Heart left ventricle (tissue), 16 donors: Measurements from ENCODE around the gene RHO. TPM values are rescaled to one million over a fixed set of nuclear protein-coding genes. Genes with fewer than 3 reads are reported as not detected.
"Not testable (repeated sequence)": the region's sequence is repeated elsewhere in the genome, so short reads cannot be mapped to it uniquely, and the experiment has no call there.

Experiments
- ATAC-seq, 4 donors: fragments of 200-7000 bp; cut with Tn5 transposase; one replicate each; pipeline ENCODE4 v1.9.1; 2020 to 2022; ENCODE audit warnings: moderate library complexity in 4 of 4, mild to moderate bottlenecking in 3 of 4, moderate number of reproducible peaks in 1 of 4
- DNase-seq, 5 donors: peaks; one replicate each; pipeline ENCODE4 v3.0.0-alpha.2; 2020
- H3K27ac ChIP-seq, 12 donors: fragments of 200-600 bp; sonication (generic) in 4 of 12; one replicate each; pipeline versions ENCODE4 v1.5.0 to v1.8.0; 2016 to 2022; ENCODE audit warnings: mild to moderate bottlenecking in 2 of 12
- H3K27me3 ChIP-seq, 9 donors: fragments of 200-600 bp; sonication (generic) in 2 of 9; one replicate each; pipeline versions ENCODE4 v1.5.1 to v1.8.0; 2016 to 2022; ENCODE audit warnings: mild to moderate bottlenecking in 3 of 9
- H3K36me3 ChIP-seq, 9 donors: fragments of 200-600 bp; sonication (generic) in 2 of 9; one replicate each; pipeline versions ENCODE4 v1.5.0 to v1.8.0; 2018 to 2022; ENCODE audit warnings: mild to moderate bottlenecking in 2 of 9
- H3K4me1 ChIP-seq, 12 donors: fragments of 200-600 bp; sonication (generic) in 4 of 12; one replicate each; pipeline versions ENCODE4 v1.5.0 to v1.8.0; 2016 to 2022; ENCODE audit warnings: mild to moderate bottlenecking in 3 of 12
- H3K4me3 ChIP-seq, 12 donors: fragments of 200-600 bp; sonication (generic) in 4 of 12; one replicate each; pipeline versions ENCODE4 v1.5.0 to v1.8.0; 2017 to 2022; ENCODE audit warnings: mild to moderate bottlenecking in 9 of 12, moderate library complexity in 4 of 12
- H3K9me3 ChIP-seq, 12 donors: fragments of 200-600 bp; sonication (generic) in 4 of 12; one replicate each; pipeline versions ENCODE4 v1.5.0 to v1.8.0; 2016 to 2022; ENCODE audit warnings: mild to moderate bottlenecking in 1 of 12
- CTCF ChIP-seq, 12 donors: fragments of 200-600 bp; sonication (generic) in 4 of 12; IDR thresholded peaks; one replicate each; pipeline versions ENCODE4 v1.5.0 to v1.8.0; 2018 to 2022; ENCODE audit warnings: antibody characterized with exemption in 12 of 12, mild to moderate bottlenecking in 5 of 12
- POLR2A ChIP-seq, 2 donors: fragments of 450-650 bp; IDR thresholded peaks; one replicate each; pipeline ENCODE4 v1.6.1; 2017; ENCODE audit warnings: antibody characterized with exemption in 2 of 2, mild to moderate bottlenecking in 2 of 2, moderate library complexity in 2 of 2
- WGBS, 4 donors: extraction: QIAGEN DNeasy Blood & Tissue Kit in 2 of 4; methylation state at CpG; one replicate each; pipeline versions ENCODE4 v1.1.5 to v1.1.7; 2013 to 2018; 5-methylcytosine and 5-hydroxymethylcytosine counted together
- intact Hi-C, 10 donors: fragments of 100-400 bp; cut with DNase I; formaldehyde crosslinking; loops; one replicate each; pipeline versions ENCODE4 v1.11.1 to v1.14.2; 2022
- long read RNA-seq, 3 donors: library from polyadenylated mRNA; unstranded; transcript quantifications; one replicate each; pipeline ENCODE4 v2.0.0, GENCODE V29; 2020 to 2021
- polyA plus RNA-seq, 2 donors: library from polyadenylated mRNA; stranded (reverse); fragments of 200-250 nt; gene quantifications; one replicate each; pipeline ENCODE4 v1.2.3, GENCODE V29; 2013
- total RNA-seq, 9 donors: library from RNA; depleted of rRNA in 2 of 9; stranded (reverse); fragments of >200 nt in 2 of 9; fragmentation: NEBNext Ultra II Directional in 3 of 9; extraction: Animal tissue kit (Norgen Biotek cat#: 25700) in 3 of 9; gene quantifications; one replicate each; pipeline versions ENCODE4 v1.1.0 to v1.2.4, GENCODE V29; 2016 to 2023
- donor health status: ischemic (EF 13 %, LVEDD 7.1; RV severe dilation, severe dysfunction).
- donor health status: healthy with polysubstance abuse.
- donor health status: DM: no; HTN: yes; CAD: no.
- donor health status: DM: no; HTN: no; CAD: no.
- donor health status: ischemic (EF 25% LVEDD 6.9; RV normal size, moderate dysfunction).
- donor health status: ischemic (EF 25% LVEDD 5.7; RV mildly dilated, moderate dysfunction).
- donor health status: healthy.
- donor health status: DM: yes; HTN: yes; CAD: no.
- donor health status: ischemic (EF 35%, LVEDD 5.7; RV mildly dilated, moderate dysfunction).
- donor health status: nonischemic (EF 11% LVEDD 7.7; RV severe dilation, severe dysfunction).
- donor health status: DM: yes; HTN: yes; CAD: no.
- donor health status: PGD.
- donor health status: ischemic (EF 29% LVEDD 5.4; RV normal size, mild dysfunction).
- donor health status: nonischemic (EF 23%, LVEDD 6.1; RV moderate dilation, normal function).

Gene RHO
- not detected for total RNA-seq
- under 1 TPM in 1 of 2 donors, not detected in 1; 0.08 TPM for polyA plus RNA-seq
- long read RNA-seq, donor 1, result 0 reads
- long read RNA-seq, donor 2, result 0 reads
- long read RNA-seq, donor 3, result 0 reads

- H3K9me3 ChIP-seq, result no peaks in the 10 kb centered on the region
- no peak within 1 kb of the TSS for H3K4me3 ChIP-seq
- no peaks in the 10 kb centered on the region for H3K36me3 ChIP-seq
- H3K4me1 ChIP-seq, result peaks cover 0 to 27% (median 7%) of the 10 kb centered on the region in 12 donors
- DNase-seq (no peak), ATAC-seq (no peak)
- 83 to 96% (median 90%) methylated on average over 16 to 18 of the region's 18 CpGs for WGBS, 4 donors
- intact Hi-C loops, result no loop called here
- no peak within 1 kb of the TSS for H3K27ac ChIP-seq
- no peak for TF ChIP-seq POLR2A (IDR thresholded peaks at IDR 0.05)
- TF ChIP-seq CTCF (IDR thresholded peaks at IDR 0.05), result no peak
- no peaks in the 10 kb centered on the region for H3K27me3 ChIP-seq
Observed at GRCh38 chr3:129528589-129529100, at the start of gene RHO. RHO (plus strand) TSS chr3:129528639; CDS start chr3:129528734, 95 bp downstream.

- not testable (repeated sequence) for H3K4me3 ChIP-seq, H3K9me3 ChIP-seq, H3K27me3 ChIP-seq
- ATAC-seq (peak in 2 of 4 donors; percentile 14 to 22), DNase-seq (peak; percentile 44 to 75 (median 53))
- H3K4me1 ChIP-seq, result peaks cover 0 to 39% (median 26%) of the 10 kb centered on the region in 12 donors
- peaks cover 0 to 65% (median 39%) of the 10 kb centered on the region in 9 donors for H3K36me3 ChIP-seq
- H3K27ac ChIP-seq, result peak overlapping the region in 10 of 12 donors; percentile 25 to 72 (median 64)
- intact Hi-C loops, result loop anchor here in 4 of 10 donors (5.0 to 10.0 kb wide), 3 partner anchors 39 to 454 kb away; partner anchors contain the start of gene IFT122 (in 1 of the 4)
- 49 to 61% (median 51%) methylated on average over 6 to 8 of the region's 11 CpGs for WGBS, 4 donors
Observed at GRCh38 chr3:129481225-129481765, 47.1 kb upstream of the RHO start.

- no peak overlapping the region for H3K4me3 ChIP-seq
- H3K27me3 ChIP-seq, result no peaks in the 10 kb centered on the region
- H3K9me3 ChIP-seq, result no peaks in the 10 kb centered on the region
- H3K27ac ChIP-seq, result peak overlapping the region in 11 of 12 donors; percentile 40 to 72 (median 63)
- H3K36me3 ChIP-seq, result peaks cover 0 to 59% (median 35%) of the 10 kb centered on the region in 9 donors
- DNase-seq, result peak in 4 of 5 donors; percentile 46 to 72 (median 56)
- 37 to 64% (median 51%) methylated on average over 11 to 12 of the region's 12 CpGs for WGBS, 4 donors
- ATAC-seq, result peak; percentile 52 to 82 (median 62)
- TF ChIP-seq CTCF (IDR thresholded peaks at IDR 0.05), result no peak
- no peak for TF ChIP-seq POLR2A (IDR thresholded peaks at IDR 0.05)
- intact Hi-C loops, result loop anchor here in 4 of 10 donors (5.0 to 10.0 kb wide), 3 partner anchors 40 to 453 kb away; partner anchors contain the start of gene IFT122 (in 1 of the 4)
- peaks cover 0 to 44% (median 30%) of the 10 kb centered on the region in 12 donors for H3K4me1 ChIP-seq
Observed at GRCh38 chr3:129481766-129482332, 46.6 kb upstream of the RHO start.

GRCh38 chr3:129482721-129483120, 45.7 kb upstream of the RHO start:
- intact Hi-C loops, result loop anchor here in 4 of 10 donors (5.0 to 10.0 kb wide), 3 partner anchors 40 to 452 kb away; partner anchors contain the start of gene IFT122 (in 1 of the 4)
- DNase-seq (no peak), ATAC-seq (no peak)
- 82 to 100% (median 85%) methylated on average over 1 of the region's 1 CpG for WGBS, 4 donors
- peaks cover 0 to 51% (median 31%) of the 10 kb centered on the region in 12 donors for H3K4me1 ChIP-seq
- peak in 3 of 12 donors; percentile 9 to 14 (median 10) for TF ChIP-seq CTCF (IDR thresholded peaks at IDR 0.05)
- TF ChIP-seq POLR2A (IDR thresholded peaks at IDR 0.05), result no peak
- H3K36me3 ChIP-seq, result peaks cover 0 to 51% (median 26%) of the 10 kb centered on the region in 9 donors
- no peak overlapping the region for H3K4me3 ChIP-seq
- no peaks in the 10 kb centered on the region for H3K9me3 ChIP-seq
- H3K27me3 ChIP-seq, result no peaks in the 10 kb centered on the region
- peak overlapping the region in 11 of 12 donors; percentile 40 to 72 (median 63) for H3K27ac ChIP-seq
